GM20431 (cell line): ENCODE data around the gene TAB2.

ENCODE experiments used
- in situ Hi-C: fragments of 300-500 bp; cut with MseI, MboI; formaldehyde crosslinking; loops from one replicate; pipeline ENCODE4 v1.15.0; 2020; ENCODE audit warnings: low sequenced_read_pairs; ENCODE audit not compliant: unreplicated experiment

Gene TAB2, protein sequence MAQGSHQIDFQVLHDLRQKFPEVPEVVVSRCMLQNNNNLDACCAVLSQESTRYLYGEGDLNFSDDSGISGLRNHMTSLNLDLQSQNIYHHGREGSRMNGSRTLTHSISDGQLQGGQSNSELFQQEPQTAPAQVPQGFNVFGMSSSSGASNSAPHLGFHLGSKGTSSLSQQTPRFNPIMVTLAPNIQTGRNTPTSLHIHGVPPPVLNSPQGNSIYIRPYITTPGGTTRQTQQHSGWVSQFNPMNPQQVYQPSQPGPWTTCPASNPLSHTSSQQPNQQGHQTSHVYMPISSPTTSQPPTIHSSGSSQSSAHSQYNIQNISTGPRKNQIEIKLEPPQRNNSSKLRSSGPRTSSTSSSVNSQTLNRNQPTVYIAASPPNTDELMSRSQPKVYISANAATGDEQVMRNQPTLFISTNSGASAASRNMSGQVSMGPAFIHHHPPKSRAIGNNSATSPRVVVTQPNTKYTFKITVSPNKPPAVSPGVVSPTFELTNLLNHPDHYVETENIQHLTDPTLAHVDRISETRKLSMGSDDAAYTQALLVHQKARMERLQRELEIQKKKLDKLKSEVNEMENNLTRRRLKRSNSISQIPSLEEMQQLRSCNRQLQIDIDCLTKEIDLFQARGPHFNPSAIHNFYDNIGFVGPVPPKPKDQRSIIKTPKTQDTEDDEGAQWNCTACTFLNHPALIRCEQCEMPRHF

DNA sequence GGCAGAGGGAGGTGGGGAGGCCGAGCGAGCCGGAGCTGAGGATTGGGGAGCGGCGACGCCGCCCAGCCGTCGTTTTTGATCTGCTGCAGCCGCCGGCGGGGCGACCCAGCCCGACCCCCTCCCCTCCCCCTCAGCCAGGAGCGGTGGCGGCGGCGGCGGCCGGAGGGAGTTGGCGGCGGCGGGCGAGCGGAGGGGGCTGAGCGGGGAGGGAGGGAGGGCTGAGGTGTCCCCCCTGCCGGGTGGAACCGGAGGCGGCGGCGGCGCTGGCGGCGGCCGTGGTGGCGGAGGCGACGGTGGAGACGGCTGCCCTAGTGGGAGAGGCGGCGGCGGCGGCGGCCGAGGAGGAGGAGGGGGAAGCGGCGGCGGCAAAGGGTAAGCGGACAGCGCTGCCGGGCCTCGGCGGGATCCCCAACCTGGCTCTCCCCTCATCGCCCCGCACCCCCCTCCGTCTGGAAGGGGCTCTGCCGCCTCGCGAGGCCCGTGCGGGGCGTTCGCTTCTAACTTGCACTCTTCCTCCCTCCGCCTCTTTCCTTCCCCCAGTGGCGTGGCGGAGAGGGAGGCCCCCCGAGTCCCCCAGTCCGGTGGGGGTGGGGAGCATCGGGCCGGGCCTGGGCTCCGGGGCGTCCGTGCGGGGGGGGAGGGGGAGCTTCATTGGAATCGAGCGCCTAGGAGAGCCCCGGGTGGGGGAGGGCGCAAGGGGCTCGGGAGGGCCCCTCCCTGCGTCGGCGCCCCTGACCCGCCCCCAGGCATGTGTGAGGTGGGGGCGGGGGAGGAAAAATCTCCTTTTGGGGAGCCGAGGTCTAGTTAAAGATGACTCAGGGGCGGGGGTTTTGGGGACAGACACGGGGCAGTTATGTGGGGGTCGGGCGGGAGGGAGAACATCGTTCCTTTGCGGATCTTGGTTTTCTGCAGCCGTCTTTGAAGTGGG lies at the start of gene TAB2:
TSS of gene TAB2 (plus strand) at position 69 of the 928 bp plus-strand sequence. CDS start 52,286 bp downstream, outside the sequence.
- in situ Hi-C loops = no loop called here

DNA sequence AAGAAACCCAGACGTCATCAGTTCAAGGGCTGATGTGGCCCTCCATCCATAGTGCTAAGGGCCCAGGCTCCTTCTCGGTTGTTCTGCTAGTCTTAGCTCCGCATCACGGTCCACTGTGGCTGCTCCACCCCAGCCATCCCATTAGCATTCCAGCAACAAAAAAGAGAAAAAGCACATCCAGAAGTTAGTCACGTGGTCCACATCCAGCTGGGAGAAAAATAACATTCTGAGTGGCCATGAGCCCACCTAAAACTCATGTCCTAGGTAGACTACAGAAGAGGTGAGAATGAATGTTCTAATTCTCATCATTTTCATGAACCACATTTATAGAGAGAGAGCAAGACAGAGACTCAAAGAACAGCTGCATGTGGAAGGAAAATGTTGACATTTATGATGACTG lies 49.4 kb upstream of the TAB2 start:
- in situ Hi-C loops = no loop called here

DNA sequence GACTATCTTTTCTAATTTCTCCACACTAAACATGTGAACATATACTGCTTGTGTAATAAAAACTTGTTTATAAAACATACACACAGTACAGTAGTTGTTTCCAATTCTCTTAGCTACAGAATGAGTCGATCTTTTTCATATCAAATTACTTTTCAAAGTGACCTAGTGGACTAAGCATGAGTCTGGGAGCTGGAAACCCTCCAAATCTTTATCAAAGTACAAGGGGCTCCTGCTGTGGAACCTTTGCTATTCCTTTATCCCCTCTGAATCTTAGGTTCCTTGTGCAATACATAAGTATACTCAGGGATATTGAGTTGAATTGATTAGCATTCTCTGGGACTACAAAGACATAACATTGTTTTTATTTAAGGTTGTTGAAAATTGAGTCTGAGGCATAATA lies 48.7 kb upstream of the TAB2 start:
- in situ Hi-C loops = no loop called here

DNA sequence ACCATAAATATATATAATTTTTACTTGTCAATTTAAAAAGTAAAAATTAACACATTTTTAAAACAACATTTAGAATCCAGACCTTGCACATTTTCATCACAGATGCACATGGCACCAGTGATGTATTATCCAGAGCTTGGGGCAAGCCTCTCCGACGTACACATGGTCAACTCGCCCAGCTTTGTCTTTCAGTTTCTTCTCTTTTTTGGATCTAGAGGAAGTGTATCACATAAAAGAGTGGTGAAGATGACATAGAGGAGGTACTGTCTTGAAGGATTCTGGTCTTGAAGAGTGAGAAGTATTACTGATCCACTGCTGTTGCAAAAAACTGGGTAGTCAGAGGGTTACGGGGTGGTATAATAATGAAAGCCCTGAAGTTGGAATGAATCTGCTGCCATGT lies 46.9 kb upstream of the TAB2 start:
- in situ Hi-C loops = no loop called here

DNA sequence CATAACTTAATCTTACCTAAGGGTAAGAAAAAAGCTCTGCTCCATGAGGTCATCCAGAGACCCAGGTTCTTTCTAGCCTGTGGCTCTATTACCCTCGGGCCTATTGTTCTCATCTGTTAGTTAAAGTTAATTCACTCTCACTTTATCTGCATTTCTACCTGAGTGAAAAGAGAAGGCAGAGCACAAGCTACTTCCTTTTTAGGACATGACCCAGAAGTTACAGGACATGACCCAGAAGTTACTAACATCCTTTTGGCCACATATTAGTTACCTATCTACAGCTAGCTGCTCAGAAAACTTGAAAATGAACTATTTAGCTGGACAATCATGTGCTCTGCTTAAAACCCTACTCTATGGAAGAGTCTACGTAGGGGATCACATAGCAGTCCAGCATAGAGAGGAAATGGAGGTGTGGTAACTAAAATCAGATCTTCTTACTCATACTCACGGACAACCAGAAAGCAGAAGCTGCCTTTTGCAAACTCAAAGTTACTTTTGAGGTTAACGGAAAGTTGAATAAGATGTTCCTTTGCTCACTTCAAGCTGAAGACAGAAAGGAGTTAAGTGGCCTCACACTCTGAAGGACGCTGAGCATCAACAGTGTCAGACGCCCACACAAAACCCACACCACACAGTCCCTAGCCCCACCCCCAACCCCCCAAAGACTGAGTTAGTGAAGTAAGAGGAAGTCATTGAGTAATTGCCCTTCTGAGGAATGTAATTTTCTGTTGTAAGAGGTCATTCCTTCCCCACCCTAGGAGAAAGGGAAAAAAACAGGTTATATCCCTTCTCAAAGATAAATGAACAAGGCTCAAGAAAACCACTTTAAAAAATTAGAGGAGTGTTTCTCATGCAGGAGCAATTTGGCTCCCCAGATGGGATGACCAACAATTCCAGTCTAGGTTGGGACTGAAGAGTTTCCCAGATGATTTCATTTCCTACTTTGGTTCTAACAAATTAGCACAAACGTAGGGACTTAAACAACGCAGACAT lies 45.9 kb upstream of the TAB2 start:
- in situ Hi-C loops = no loop called here

DNA sequence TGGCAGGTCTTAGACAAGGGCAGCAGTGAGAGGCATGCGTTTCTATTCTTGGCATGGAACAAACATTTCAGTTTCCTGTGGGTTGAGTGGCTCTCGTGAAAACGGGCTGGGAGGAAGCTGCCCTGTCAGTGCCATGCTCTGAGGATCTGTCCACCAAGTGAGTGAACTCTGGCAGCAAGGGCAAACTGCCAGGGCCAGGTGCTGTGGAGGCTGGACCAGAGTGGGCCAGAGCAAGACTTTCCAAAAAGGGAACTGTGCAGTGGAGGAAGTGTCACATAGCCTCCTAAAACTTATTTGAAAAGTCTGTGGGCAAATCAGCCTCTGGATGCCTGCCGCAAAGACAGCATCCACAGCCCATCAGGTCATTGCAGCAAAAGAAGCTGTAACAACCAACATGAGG lies 44.2 kb upstream of the TAB2 start:
- in situ Hi-C loops = no loop called here

DNA sequence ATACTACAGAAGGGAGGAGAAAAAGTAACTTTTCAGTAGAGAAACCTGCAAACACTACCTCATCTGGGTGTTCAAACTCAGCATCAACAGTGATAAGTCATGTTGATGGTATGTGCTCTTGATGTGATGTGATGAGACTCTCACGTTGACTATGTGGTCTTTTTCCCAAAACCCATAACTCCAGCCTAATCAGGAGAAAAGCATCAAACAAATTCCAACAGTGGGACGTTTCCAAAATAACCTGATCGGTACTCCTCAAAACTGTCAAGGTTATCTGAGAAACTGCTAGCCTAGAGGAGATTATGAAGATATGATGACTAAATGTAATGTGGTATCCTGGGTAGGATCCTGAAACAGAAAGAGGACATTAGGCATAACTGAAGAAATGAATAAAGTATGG lies 41.9 kb upstream of the TAB2 start:
- in situ Hi-C loops = no loop called here

DNA sequence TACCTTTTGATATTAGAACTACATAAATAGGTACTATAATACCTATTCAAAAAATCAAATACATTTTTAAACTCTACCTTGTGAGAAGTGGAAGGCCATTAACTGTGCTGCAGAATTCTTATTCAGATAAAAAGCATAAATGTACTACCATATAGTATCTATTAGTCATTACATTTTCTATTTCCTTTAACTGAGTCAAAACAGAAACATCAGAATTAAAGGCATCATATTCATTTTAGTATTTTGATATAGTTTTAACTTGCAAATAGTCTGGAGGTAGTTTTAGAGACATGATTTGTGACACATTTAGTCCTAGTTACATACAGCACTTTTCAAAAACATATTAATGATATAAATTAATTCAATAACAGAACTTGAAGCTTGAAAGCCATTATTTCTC lies 39.9 kb upstream of the TAB2 start:
- in situ Hi-C loops = no loop called here

DNA sequence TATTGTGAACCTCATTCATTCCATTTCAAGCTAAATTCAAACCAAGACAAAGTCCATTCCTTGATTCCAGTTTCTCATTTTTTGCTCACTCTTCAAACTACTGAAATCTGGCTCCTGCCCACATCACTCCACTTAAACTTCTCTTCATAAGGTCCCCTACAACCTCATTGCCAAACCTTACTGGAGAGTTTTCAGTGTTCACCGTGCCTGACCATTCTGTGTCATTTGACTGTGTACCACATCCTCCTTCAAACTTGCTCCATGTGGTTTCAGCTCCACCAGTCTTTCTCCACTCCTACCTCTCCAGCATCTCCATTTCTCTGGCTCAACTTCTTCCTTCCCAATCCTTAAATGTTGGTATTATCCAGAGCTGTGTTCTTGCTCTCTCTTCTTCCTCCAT lies 38.5 kb upstream of the TAB2 start:
- in situ Hi-C loops = no loop called here

DNA sequence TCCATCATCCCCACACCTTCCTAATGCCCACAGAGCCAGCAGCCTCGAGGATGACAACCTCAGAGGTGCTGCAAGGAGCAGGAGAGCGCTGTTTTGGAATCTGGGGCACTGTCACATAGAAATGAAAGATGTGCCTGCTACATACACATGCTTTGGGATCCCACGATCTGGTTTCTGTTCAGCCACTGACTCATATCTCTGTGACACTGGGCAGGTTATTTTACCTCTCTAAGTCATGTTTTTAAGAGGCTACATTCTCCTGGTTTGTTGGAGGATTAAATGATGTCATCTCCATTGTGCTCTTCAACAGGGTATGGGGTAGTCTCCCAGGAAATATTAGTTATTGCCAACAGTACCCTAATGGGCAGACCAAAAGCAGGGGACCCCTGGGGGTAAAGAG lies 32.6 kb upstream of the TAB2 start:
- in situ Hi-C loops = no loop called here

DNA sequence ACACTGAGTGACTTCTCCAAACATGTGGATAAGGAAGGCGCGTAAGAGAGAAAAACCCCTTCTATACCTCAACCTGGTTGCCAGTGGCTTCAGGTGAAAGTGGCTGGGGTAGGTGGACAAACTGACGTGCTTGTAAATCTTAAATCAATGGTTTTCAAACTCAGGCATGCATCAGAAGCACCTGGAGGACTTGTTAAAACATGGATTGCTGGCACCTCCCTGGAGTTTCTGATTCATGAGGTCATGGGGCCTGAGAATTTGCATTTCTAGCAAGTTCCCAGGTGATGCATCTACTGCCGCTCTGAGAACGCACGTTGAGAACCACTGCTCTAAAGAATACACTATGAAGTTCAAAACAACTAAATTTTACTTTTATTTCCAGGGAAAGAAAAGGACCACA lies 31.9 kb upstream of the TAB2 start:
- in situ Hi-C loops = no loop called here

DNA sequence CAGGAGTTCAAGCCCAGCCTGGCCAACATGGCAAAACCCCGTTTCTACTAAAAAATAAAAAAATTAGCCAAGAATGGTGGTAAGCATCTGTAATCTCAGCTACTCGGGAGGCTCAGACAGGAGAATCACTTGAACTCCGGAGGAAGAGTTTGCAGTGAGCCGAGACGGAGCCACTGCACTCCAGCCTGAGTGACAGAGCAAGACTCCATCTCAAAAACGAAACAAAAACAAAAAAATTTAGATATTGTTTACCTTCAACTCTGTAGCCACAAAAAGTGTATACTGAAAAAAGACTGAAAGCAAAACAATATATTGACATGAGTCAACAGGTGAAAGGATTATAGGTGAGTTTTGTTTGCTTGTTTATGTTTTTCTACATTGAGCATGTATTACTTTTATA lies 30.6 kb upstream of the TAB2 start:
- in situ Hi-C loops = no loop called here

DNA sequence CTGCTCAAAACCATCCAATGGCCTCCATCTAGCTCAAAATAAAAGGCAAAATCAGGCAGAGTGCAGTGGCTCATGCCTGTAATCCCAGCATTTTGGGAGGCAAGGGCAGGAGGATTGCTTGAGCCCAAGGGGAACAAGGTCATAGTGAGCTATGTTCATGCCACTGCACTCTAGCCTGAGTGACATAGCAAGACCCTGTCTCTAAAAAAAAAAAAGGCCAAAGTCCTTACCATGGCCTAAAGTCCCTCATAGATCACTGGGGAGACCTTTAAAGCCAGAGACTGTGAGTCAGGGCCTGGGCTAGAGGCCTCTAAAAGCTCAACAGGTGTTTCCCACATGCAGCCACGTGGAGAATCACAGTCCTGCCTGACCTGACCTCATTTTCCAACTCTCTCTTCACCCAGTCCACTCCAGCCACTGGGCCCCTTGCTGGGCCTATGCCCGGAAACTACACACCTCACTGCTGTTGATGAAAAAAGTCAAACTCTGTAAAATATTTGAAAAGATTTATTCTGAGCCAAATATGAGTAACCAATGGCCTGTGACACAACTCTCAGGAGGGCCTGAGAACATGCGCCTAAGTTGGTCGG lies 28.2 kb upstream of the TAB2 start:
- in situ Hi-C loops = no loop called here

DNA sequence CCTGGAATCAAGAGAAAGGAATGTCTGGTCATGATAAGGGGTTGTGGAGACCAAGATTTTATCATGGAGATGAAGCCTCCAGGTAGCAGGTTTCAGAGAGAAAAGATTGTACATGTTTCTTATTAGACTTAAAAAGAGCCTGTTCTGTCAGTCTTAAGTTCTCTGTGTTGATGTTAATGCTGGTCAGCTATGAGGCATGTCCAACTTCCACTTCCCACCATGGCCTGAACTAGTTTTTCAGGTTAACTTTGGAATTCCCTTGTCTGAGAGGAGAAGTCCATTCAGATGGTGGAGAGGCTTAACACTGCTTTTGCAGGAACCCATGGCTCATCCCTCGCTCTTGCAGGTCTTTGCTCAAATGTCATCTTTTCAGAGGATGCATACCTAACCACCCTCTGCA lies 27.5 kb upstream of the TAB2 start:
- in situ Hi-C loops = no loop called here

DNA sequence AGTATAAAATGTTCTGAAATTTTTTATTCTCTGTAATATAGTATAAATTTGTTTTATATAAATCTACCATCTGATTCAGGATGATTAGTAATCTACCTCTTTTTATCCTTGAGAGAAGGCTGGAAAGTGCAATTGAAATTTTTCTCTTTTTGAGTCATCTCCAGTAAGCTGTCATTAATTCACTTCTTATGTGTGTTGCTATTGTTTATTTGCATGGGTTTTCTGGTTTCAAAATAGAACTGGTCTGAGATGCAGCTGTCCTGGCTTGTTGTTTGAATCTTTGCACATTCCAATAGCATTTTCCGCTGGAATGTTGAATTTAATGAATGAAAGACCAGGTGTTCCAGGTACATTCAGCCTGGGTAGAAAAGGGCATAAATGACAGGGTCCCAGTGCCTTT lies 24.3 kb upstream of the TAB2 start:
- in situ Hi-C loops = no loop called here

DNA sequence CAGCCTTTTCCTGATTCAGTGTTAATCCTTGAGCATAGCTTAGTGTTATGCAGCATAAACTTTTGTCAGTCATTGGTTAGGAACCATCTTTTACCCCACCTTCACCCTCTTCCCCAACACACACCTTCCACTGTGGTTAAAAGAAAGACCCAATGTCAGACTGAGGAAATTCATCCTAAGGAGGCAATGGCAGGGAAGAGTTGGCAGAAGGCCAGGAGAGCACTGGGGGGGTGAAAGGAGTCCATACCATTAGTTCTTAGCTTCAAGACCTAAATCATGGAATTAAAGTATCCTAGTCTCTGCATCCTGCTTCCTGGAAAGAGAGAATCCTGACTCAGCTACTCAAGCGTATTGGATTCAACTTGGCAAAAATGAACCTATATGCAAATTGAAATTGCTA lies 16.9 kb upstream of the TAB2 start:
- in situ Hi-C loops = no loop called here

DNA sequence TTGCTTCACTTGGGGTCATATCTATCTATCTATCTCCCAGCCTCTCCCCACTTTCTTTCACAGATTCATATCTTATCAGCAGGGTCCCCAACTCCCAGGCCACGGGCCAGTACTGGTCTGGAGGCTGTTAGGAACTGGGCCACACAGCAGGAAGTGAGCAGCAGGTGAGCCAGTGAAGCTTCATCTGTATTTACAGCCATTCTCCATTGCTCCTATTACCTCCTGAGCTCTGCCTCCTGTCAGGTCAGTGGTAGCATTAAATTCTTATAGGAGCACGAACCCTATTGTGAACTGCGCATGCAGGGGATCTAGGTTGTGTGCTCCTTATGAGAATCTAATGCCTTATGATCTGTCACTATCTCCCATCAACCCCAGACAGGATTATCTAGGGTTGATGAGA lies 14.8 kb upstream of the TAB2 start:
- in situ Hi-C loops = no loop called here

DNA sequence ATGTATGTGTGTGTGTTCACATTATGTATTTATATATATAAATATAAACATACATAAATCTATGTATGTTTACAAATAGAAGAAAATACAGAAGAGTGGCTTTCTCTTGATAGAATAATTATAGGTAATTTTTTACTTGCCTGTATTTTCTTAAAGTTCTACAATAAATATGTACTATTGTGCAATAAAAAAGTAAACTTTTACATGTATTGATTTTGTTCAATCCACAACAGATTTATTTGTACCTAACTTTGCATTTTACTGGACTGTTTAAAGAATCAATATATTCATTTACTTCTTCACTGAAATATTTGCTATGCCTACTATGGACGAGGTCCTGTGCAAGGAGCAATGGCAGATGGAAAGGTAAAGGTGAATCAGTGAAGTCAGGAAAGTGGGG lies 14.0 kb upstream of the TAB2 start:
- in situ Hi-C loops = no loop called here

DNA sequence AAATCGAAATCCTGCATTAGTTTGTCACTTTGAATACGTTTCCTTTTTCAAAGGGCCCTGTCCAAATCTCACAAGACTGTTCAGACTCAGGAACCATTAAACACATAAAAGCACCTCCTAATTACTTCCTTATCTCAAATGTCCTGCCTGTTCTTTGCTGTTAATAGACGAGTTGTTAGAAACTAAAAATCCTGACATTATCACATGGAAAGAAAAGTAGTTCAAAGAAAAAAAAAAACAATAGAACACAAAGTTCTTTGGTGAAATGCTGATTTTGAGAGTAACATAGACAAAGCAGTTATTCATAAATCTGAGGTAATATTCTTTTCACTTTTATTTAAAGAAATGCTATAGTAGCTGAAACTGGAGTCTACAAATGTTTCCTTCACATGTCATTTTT lies 12.1 kb upstream of the TAB2 start:
- in situ Hi-C loops = no loop called here
